Liver (tissue), 9 donors: ENCODE results near the gene DNAJB11. TPM values are rescaled to one million over a fixed set of nuclear protein-coding genes. Genes with fewer than 3 reads are reported as not detected.

Experiments
- DNase-seq: peaks from one replicate; pipeline ENCODE4 v3.0.0-alpha.2; 2017; ENCODE audit warnings: low spot score
- H3K27ac ChIP-seq, 2 donors: one replicate each; pipeline ENCODE4 v1.7.0; 2013; ENCODE audit warnings: inconsistent platforms in 2 of 2, low read length in 2 of 2, control low read depth in 1 of 2, low read depth in 1 of 2, mild to moderate bottlenecking in 1 of 2
- H3K27me3 ChIP-seq, 4 donors: one replicate each; pipeline versions ENCODE4 v1.6.1 to v1.7.0; 2013; ENCODE audit warnings: low read length in 3 of 4, inconsistent platforms in 1 of 4, mild to moderate bottlenecking in 1 of 4, moderate library complexity in 1 of 4; ENCODE audit not compliant: control insufficient read depth in 4 of 4, insufficient read depth in 4 of 4
- H3K36me3 ChIP-seq, 4 donors: one replicate each; pipeline versions ENCODE4 v1.6.1 to v1.7.0; 2013; ENCODE audit warnings: low read length in 3 of 4, mild to moderate bottlenecking in 3 of 4, low read depth in 1 of 4, moderate library complexity in 1 of 4; ENCODE audit not compliant: control insufficient read depth in 4 of 4, insufficient read depth in 3 of 4
- H3K4me1 ChIP-seq, 4 donors: one replicate each; pipeline versions ENCODE4 v1.6.1 to v1.7.0; 2013; ENCODE audit warnings: low read length in 3 of 4, mild to moderate bottlenecking in 3 of 4, moderate library complexity in 1 of 4; ENCODE audit not compliant: control insufficient read depth in 4 of 4, insufficient read depth in 4 of 4
- H3K4me3 ChIP-seq, 3 donors: one replicate each; pipeline versions ENCODE4 v1.6.1 to v1.7.0; 2013; ENCODE audit warnings: low read length in 3 of 3, control low read depth in 1 of 3, low read depth in 1 of 3, mild to moderate bottlenecking in 1 of 3
- H3K9ac ChIP-seq, 2 donors: one replicate each; pipeline ENCODE4 v1.7.0; 2013; ENCODE audit warnings: low read length in 2 of 2, mild to moderate bottlenecking in 2 of 2, moderate library complexity in 2 of 2, control low read depth in 1 of 2, low read depth in 1 of 2
- H3K9me3 ChIP-seq, 4 donors: one replicate each; pipeline versions ENCODE4 v1.6.1 to v1.7.0; 2013; ENCODE audit warnings: low read length in 3 of 4; ENCODE audit not compliant: control insufficient read depth in 4 of 4
- FOXA2 ChIP-seq: IDR thresholded peaks from 2 replicates; pipeline ENCODE4 v1.6.1; 2016; ENCODE audit warnings: antibody characterized with exemption
- GABPA ChIP-seq, 2 donors: IDR thresholded peaks in 1 of 2; conservative IDR thresholded peaks in 1 of 2; 2 replicates each; pipeline ENCODE4 v1.6.1; 2016; ENCODE audit warnings: antibody characterized with exemption in 2 of 2, mild to moderate bottlenecking in 1 of 2, moderate library complexity in 1 of 2
- HNF4G ChIP-seq: IDR thresholded peaks from 2 replicates; pipeline ENCODE4 v1.6.1; 2016; ENCODE audit warnings: antibody characterized with exemption
- JUND ChIP-seq, 2 donors: IDR thresholded peaks; 2 replicates each; pipeline ENCODE4 v1.6.1; 2016; ENCODE audit warnings: antibody characterized with exemption in 2 of 2
- RAD21 ChIP-seq, 2 donors: IDR thresholded peaks; 2 replicates each; pipeline ENCODE4 v1.6.1; 2016; ENCODE audit warnings: antibody characterized with exemption in 2 of 2, mild to moderate bottlenecking in 2 of 2
- RXRA ChIP-seq, 2 donors: IDR thresholded peaks; 2 replicates each; pipeline ENCODE4 v1.6.1; 2017 to 2018; ENCODE audit warnings: antibody characterized with exemption in 2 of 2, mild to moderate bottlenecking in 1 of 2
- TAF1 ChIP-seq: conservative IDR thresholded peaks from 2 replicates; pipeline ENCODE4 v1.6.1; 2016; ENCODE audit warnings: antibody characterized with exemption, mild to moderate bottlenecking
- YY1 ChIP-seq: IDR thresholded peaks from 2 replicates; pipeline ENCODE4 v1.6.1; 2016; ENCODE audit warnings: antibody characterized with exemption, mild to moderate bottlenecking
- WGBS: extraction: QIAGEN DNeasy Blood & Tissue Kit; methylation state at CpG from one replicate; pipeline ENCODE4 v1.1.7; 2013; 5-methylcytosine and 5-hydroxymethylcytosine counted together
- polyA plus RNA-seq, 2 donors: library from polyadenylated mRNA; stranded (reverse) in 1 of 2; unstranded in 1 of 2; fragments of 200-250 nt in 1 of 2; fragments of >200 nt in 1 of 2; fragmentation: Nextera tagmentation in 1 of 2; extraction: Ambion mirVana in 1 of 2; gene quantifications; one replicate each; pipeline versions ENCODE4 v1.2.1 to v1.2.3, GENCODE V29; 2013 to 2015
- total RNA-seq, 2 donors: library from RNA; depleted of rRNA; stranded (reverse); fragments of >200 nt; gene quantifications; one replicate each; pipeline ENCODE4 v1.2.3, GENCODE V29; 2014
- TF ChIP-seq, protein P1 (sequence below): IDR thresholded peaks from 2 replicates; pipeline ENCODE4 v1.6.1; 2016; ENCODE audit warnings: antibody characterized with exemption, mild to moderate bottlenecking
- TF ChIP-seq, protein P2 (sequence below): IDR thresholded peaks from 2 replicates; pipeline ENCODE4 v1.6.1; 2016; ENCODE audit warnings: antibody characterized with exemption
- TF ChIP-seq, protein P3 (sequence below): IDR thresholded peaks from 2 replicates; pipeline ENCODE4 v1.6.1; 2016; ENCODE audit warnings: antibody characterized with exemption
- TF ChIP-seq, protein P4 (sequence below): IDR thresholded peaks from 2 replicates; pipeline ENCODE4 v1.6.1; 2016; ENCODE audit warnings: antibody characterized with exemption
- TF ChIP-seq, protein P5 (sequence below): fragments of 150-350 bp; IDR thresholded peaks from 2 replicates; pipeline ENCODE4 v1.5.1; 2017; ENCODE audit warnings: improper control_type of control experiment, low read depth, low read length; ENCODE audit not compliant: missing input control
- donor health status: healthy.
- donor health status: healthy.
- donor health status: healthy.
- donor health status: healthy.
- donor health status: healthy.

The DNAJB11 gene
- total and polyA plus RNA-seq, 4 donors: 30.2 to 101 (median 56.0) TPM

DNA sequence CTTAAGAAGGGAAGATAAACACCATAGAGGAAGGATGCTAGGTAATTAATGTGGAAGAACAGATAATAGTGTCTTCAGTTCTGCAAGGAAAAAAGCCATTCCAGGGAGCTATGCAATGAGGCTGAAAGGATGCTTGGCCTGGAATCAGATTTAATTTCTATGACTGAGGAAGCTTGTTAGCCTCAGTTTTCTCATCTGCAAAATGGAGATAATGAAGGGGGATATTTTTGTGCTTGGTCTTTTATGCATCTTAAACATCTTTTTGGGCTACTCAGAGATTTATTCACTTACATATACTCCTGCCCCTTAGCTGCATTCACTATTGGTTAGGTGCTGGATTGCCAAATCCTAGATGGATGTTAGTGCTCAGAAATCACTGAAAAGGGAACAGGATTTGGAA lies 16.7 kb downstream of the DNAJB11 start:
- Histone ChIP-seq H3K9ac (no peak overlapping the region), H3K4me3 (no peak overlapping the region), H3K36me3 (peaks cover 4 to 40% (median 33%) of the 10 kb centered on the region in 4 donors), H3K27ac (no peak overlapping the region), H3K27me3 (no peaks in the 10 kb centered on the region), H3K4me1 (peaks cover 6 to 18% (median 13%) of the 10 kb centered on the region in 4 donors), H3K9me3 (no peaks in the 10 kb centered on the region)
- TF ChIP-seq, protein P1, sequence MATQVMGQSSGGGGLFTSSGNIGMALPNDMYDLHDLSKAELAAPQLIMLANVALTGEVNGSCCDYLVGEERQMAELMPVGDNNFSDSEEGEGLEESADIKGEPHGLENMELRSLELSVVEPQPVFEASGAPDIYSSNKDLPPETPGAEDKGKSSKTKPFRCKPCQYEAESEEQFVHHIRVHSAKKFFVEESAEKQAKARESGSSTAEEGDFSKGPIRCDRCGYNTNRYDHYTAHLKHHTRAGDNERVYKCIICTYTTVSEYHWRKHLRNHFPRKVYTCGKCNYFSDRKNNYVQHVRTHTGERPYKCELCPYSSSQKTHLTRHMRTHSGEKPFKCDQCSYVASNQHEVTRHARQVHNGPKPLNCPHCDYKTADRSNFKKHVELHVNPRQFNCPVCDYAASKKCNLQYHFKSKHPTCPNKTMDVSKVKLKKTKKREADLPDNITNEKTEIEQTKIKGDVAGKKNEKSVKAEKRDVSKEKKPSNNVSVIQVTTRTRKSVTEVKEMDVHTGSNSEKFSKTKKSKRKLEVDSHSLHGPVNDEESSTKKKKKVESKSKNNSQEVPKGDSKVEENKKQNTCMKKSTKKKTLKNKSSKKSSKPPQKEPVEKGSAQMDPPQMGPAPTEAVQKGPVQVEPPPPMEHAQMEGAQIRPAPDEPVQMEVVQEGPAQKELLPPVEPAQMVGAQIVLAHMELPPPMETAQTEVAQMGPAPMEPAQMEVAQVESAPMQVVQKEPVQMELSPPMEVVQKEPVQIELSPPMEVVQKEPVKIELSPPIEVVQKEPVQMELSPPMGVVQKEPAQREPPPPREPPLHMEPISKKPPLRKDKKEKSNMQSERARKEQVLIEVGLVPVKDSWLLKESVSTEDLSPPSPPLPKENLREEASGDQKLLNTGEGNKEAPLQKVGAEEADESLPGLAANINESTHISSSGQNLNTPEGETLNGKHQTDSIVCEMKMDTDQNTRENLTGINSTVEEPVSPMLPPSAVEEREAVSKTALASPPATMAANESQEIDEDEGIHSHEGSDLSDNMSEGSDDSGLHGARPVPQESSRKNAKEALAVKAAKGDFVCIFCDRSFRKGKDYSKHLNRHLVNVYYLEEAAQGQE: no peak
- TF ChIP-seq JUND (IDR thresholded peaks at IDR 0.05) (no peak), FOXA2 (no peak), HNF4G (no peak), GABPA (IDR thresholded peaks at IDR 0.05 in 1 of 2, conservative IDR thresholded peaks at IDR 0.05 in 1 of 2) (no peak), RAD21 (IDR thresholded peaks at IDR 0.05) (no peak), YY1 (no peak)
- TF ChIP-seq, protein P2, sequence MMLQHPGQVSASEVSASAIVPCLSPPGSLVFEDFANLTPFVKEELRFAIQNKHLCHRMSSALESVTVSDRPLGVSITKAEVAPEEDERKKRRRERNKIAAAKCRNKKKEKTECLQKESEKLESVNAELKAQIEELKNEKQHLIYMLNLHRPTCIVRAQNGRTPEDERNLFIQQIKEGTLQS: no peak
- TF ChIP-seq, protein P3, sequence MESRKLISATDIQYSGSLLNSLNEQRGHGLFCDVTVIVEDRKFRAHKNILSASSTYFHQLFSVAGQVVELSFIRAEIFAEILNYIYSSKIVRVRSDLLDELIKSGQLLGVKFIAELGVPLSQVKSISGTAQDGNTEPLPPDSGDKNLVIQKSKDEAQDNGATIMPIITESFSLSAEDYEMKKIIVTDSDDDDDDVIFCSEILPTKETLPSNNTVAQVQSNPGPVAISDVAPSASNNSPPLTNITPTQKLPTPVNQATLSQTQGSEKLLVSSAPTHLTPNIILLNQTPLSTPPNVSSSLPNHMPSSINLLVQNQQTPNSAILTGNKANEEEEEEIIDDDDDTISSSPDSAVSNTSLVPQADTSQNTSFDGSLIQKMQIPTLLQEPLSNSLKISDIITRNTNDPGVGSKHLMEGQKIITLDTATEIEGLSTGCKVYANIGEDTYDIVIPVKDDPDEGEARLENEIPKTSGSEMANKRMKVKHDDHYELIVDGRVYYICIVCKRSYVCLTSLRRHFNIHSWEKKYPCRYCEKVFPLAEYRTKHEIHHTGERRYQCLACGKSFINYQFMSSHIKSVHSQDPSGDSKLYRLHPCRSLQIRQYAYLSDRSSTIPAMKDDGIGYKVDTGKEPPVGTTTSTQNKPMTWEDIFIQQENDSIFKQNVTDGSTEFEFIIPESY: no peak
- TF ChIP-seq, protein P4, sequence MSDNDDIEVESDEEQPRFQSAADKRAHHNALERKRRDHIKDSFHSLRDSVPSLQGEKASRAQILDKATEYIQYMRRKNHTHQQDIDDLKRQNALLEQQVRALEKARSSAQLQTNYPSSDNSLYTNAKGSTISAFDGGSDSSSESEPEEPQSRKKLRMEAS: no peak
- DNase-seq: no peak

DNA sequence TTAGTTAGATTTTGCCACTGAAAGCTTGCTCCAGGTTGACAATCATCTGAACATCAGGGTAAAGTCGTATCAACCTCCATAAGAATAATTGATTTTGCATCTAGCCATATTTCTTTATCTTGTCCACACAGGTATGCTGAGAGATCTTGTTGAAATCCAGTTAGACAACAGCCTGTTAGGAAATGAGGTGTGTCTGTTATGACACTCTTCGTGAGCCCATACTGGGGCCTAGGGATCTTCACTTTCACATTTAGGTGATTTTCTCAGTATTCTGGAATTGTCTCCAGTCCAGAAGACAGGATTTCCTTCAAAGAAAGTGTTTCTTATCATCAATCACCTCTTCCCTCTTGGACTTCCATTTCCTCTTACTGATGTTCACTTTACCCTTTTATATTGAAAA lies 18.1 kb downstream of the DNAJB11 start:
- WGBS: 55% methylated on average over 2 of the region's 2 CpGs
- TF ChIP-seq RXRA (IDR thresholded peaks at IDR 0.05): no peak
- no peak for TF ChIP-seq RAD21 (IDR thresholded peaks at IDR 0.05)
- TF ChIP-seq, protein P5, sequence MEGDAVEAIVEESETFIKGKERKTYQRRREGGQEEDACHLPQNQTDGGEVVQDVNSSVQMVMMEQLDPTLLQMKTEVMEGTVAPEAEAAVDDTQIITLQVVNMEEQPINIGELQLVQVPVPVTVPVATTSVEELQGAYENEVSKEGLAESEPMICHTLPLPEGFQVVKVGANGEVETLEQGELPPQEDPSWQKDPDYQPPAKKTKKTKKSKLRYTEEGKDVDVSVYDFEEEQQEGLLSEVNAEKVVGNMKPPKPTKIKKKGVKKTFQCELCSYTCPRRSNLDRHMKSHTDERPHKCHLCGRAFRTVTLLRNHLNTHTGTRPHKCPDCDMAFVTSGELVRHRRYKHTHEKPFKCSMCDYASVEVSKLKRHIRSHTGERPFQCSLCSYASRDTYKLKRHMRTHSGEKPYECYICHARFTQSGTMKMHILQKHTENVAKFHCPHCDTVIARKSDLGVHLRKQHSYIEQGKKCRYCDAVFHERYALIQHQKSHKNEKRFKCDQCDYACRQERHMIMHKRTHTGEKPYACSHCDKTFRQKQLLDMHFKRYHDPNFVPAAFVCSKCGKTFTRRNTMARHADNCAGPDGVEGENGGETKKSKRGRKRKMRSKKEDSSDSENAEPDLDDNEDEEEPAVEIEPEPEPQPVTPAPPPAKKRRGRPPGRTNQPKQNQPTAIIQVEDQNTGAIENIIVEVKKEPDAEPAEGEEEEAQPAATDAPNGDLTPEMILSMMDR: no peak
- TF ChIP-seq, protein P3: no peak
- no peak for TF ChIP-seq FOXA2
- no peak for TF ChIP-seq TAF1
- TF ChIP-seq GABPA (IDR thresholded peaks at IDR 0.05 in 1 of 2, conservative IDR thresholded peaks at IDR 0.05 in 1 of 2): no peak
- TF ChIP-seq JUND (IDR thresholded peaks at IDR 0.05): peak in 1 of 2 donors; percentile 40
- H3K36me3 ChIP-seq: peaks cover 4 to 26% (median 19%) of the 10 kb centered on the region in 4 donors
- no peaks in the 10 kb centered on the region for H3K27me3 ChIP-seq
- no peak overlapping the region for H3K9ac ChIP-seq
- H3K4me1 ChIP-seq: peaks cover 6 to 22% (median 14%) of the 10 kb centered on the region in 4 donors
- H3K4me3 ChIP-seq: no peak overlapping the region
- H3K27ac ChIP-seq: peak overlapping the region in 1 of 2 donors; percentile 0
- no peak for DNase-seq
- H3K9me3 ChIP-seq: no peaks in the 10 kb centered on the region
